Activated gamma-delta T cell (primary cell): ENCODE results near the gene NUDT1.

Experiments
- DNase-seq: peaks from one replicate; lab custom pipeline; 2025; lab: John Stamatoyannopoulos, UW
- total RNA-seq, 2 donors: gene quantifications; one replicate each; lab custom pipeline; 2026; lab: John Stamatoyannopoulos, UW

NUDT1 gene
- total RNA-seq, result 7.7 to 12.2 reads per million in 2 donors

DNA sequence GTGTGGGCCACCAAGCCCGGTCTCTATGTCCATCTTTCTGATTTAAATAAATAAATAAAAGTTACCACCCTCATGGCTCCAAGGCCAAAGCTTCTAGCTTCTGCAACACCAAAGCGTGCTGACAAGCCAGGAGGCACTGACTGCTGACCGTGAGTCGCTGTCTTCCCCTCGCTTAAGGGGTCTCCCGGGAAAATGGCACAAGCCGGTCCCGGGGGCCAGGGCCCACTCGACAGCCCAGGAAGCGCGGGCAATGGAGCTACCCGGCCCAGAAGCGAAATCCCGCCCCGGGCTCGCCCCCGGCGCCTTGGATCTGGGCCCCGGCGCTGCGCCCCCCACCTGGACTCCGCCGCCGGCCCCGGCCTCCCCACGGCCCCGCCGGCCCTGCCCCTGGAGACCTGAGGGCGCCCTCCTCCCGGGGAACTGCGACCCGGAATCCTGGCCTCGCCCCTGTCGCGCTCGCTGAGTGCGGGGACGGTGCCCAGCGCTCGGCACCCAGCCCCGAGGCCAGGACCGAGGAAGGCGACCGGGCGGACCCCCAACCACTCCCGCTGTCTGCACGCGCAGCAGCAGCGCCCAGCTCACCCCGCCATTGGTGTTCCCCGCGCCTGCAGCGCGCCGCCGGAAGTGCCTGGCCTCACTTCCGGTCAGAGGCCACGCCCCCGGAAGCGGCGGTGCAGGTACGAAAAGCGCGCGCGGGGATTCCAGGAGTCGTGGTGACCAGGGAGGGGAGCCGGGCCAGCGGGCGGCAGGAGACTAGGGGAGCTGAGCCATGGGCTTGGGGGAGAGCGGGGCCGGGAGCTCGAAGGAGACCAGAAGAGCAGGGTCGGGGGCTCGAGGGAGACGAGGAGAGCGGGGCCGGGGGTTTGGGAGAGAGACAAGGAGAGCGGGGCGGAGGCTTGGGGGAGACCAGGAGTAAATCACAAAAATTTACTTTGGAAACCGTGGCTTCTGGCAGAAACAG is at the start of gene NUDT1, which contains the start of gene MRM2:
Gene NUDT1 (plus strand): TSS at position 647 of the 961 bp plus-strand sequence. CDS start 2,349 bp downstream, outside the sequence.
Gene MRM2 (minus strand): TSS at position 626 of the 961 bp plus-strand sequence. CDS start 36 bp downstream, at position 590.
- DNase-seq, result peak; percentile 45

GRCh38 chr7:2192831-2193534 is 49.0 kb upstream of the NUDT1 start:
- DNase-seq, result no peak

GRCh38 chr7:2193575-2194305 is 48.3 kb upstream of the NUDT1 start:
- no peak for DNase-seq

DNA sequence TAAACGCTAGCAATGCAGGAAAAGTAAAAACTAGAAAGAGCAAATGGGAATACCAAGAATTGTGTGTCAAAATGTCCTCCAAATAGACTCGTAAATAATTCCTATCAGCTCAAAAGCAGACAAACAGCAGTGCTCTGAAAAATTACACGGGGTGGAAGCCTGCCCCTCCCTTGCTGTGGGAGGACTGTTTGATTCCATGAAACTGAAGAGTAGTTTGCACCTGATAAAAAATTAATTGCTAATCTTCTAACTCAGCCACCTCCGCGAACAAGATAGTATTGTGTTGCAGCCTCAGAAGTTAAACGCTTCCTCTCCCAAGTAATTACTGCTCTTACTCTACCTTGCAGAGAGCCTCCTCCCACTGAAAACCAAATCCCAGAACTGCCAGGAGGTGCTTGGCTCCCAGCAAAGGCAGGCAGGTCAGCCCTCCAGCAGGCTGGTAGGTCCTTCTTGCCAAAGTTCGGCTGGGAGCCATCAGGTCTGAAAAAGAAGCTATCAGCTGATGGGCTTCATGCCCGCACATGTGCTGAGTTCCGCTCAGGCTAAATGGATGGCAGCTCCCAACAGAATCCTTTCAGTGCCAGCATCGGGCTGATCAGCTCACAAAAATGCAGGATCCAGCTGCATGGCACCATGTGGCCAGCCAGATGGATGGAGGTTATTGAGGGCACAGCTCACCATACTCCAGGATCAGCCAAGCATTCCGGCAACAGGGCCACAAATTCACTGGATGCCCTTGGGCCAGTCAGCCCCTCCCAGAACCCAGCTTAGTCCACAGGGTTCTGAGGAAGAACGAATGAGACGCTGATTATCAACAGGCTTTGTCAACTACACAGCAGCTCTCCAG is 46.4 kb upstream of the NUDT1 start:
- no peak for DNase-seq

- DNase-seq, result no peak
Measured at GRCh38 chr7:2196381-2197378, 45.3 kb upstream of the NUDT1 start.

GRCh38 chr7:2197436-2198155 is 44.4 kb upstream of the NUDT1 start:
- DNase-seq, result no peak

DNA sequence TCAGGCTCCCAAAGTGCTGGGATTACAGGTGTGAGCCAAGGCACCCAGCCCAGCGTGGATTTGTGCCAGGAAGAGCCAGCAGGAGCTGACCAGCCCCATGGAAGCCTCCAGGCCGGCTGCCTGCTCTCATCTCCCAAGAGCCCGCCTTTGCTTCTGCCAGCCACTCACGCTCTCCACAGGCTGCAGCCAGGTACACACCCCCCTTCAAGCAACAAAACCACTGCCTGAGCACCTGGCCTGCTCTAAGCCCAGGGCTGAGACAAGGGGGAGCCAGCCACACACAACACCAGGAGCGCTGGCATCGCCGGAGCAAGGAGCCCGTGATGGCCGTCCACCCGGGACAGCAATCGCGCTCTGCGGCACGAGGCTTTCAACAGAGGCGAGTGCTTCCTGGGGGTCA is 43.8 kb upstream of the NUDT1 start:
- DNase-seq, result no peak

GRCh38 chr7:2198760-2199159 is 43.3 kb upstream of the NUDT1 start:
- no peak for DNase-seq

GRCh38 chr7:2199528-2199927 is 42.5 kb upstream of the NUDT1 start:
- no peak for DNase-seq

DNA sequence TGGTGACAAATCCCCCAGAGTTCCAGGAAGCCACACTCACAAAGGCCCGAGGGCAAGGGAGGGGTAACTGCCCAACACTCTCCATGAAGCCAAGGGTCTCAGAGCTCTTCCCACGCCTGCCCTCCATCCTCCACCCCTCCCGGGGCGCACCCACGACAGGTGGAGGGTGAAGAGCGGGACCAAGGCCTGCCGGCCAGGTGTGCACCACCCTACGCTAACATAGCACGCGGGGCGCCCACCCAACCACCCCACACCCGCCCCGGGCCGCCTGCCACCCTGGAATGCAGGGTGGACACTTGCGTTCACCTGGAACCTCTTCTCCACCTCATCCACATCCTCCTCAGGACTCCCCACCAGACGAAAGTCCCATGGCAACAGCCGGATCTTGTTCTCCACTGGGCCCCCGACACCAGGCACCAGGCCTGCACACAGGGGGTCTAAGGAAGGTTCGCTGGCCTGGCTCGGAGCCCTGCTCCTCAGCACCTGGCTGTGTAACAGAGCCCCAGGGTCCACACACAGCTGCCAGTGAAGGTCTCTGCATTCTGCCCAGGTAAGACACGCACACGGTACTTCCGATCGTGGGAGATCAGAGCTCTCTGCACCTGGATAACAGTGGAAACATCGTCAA is 42.0 kb upstream of the NUDT1 start:
- no peak for DNase-seq

DNA sequence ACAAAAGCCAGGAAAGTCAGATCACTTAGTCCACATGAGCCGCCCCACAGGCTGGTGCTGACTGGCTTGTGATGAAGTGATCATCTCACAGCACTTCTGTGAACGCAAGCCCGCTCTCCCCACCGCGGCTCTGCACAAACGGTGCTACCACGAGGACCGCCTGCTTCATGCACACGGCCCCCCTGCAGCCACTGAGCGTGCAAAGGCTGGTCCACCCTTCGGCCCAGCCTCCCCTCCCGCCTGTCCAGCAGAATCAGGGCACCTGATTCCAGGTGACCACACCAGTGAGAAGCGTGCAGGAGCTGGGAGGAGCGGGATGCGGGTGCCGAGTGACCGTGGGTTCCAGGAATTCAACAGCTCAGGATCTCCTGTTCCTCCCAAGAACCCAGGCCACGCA is 41.4 kb upstream of the NUDT1 start:
- DNase-seq, result no peak

DNA sequence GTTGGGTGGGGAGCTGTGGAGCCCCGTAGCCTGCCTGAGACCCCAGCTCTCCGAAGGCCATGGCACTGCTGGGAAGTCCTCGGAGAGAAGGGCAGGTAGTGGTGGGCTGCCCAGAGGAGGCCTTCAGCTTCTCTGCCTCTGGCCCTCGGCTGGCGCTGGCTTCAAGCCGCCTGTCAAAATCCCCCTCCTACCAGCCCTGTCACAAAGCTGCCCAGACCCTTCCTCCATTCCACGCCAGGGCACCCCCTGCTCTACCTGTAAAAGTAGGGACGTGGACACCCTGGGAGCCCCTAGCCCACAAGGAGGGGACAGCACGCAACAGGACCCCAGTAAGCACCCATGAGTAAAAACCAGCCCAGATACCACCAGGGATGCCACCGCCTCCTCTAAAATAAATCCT is 40.9 kb upstream of the NUDT1 start:
- no peak for DNase-seq

DNA sequence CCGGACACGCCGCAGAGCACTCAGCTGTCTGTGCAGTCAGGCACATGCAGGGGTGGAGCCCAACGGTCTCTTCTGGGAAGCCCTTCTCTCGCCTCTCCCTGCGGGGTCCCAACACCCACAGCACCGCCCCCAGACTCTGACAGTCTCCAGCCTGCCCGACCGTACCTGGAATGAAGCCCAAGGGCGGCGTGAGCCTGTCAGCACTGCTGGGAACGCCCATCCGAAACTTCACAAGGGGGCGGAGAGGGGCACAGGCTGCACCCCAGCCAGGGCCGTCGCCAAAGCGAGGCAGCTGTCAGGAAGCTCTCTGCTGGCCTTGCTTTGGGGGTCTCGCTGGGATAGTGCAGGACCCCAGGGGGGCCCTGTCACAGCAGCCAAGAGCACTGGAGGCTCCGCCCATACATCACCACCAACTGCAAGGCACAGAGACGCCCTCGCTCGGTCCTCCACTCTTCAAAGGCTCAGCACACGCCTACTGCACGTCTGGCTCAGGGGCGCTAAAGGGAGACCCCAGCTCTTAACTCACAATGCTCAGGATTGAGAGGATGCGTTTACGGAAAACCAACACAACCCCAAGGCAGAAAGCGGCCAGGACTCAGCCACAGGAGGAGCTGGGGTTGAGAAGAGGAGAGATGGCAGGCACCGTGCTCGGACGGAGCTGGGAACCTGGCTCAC is 40.2 kb upstream of the NUDT1 start:
- no peak for DNase-seq

GRCh38 chr7:2202361-2202761 is 39.7 kb upstream of the NUDT1 start:
- no peak for DNase-seq

DNA sequence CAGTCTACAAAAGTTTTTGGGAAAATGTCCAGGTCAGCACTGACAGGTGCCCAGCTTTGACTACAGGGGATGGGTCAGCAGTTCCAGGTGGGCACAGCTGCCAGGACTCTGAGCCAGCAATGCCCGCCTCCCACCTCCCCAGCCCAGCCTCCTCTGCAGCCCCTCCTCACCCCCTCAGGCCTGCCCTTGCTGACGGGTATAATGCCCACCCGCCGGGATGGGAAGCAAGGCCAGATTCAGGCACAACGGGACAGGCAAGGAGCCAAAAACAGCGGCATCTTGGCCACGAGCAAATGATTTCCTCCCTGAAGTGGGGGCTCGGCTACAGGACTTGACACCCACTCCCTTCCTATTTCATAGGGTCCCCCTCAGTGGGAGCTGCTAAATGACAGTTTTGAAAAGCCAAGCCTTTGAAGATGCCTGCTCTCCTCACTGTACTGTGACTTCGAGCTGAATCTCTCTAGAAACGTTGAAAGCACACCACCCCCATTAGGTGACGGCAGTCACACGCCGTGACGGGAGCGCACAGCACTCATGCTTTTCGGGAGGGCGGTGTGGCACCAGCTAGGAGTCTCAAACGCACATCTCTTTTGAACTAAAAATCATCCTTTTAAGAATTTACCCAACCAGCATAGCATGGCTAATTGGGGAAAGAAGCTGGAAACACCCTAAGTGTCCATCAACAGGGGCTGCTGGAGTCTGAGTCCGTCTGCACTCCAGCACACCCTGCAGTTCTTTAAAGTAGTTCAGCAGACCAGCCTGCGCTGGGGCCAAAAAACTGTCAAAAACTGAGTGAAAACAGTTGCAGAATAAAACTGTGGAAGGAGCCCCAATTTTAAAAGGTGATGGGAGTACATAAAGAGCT is 38.9 kb upstream of the NUDT1 start:
- no peak for DNase-seq

- DNase-seq, result no peak
Measured at GRCh38 chr7:2203766-2204300, 38.2 kb upstream of the NUDT1 start.

DNA sequence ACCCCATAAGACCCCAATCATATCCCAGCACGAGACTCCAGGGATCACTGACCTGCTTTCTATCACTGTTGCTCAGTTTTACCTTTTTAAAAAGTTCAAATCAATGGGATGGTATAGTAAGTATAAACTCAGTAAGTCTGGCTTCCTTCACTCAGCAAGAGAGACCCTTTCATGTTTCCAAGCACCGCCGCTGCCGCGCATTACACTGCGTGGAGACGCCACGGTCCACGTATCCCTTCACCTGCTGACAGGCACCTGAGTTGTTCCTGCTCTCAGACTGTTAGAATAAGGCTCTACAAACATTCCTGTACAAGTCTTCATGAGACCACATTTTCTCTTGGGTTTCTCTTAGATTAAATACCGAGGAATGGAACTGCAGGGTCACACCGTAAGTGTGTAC is 37.6 kb upstream of the NUDT1 start:
- DNase-seq, result no peak
